Measurements from ENCODE around the gene KHDC4.
A peak's percentile ranks its signal among the peaks of the same experiment; 100 is the strongest.

Gene KHDC4

DNA sequence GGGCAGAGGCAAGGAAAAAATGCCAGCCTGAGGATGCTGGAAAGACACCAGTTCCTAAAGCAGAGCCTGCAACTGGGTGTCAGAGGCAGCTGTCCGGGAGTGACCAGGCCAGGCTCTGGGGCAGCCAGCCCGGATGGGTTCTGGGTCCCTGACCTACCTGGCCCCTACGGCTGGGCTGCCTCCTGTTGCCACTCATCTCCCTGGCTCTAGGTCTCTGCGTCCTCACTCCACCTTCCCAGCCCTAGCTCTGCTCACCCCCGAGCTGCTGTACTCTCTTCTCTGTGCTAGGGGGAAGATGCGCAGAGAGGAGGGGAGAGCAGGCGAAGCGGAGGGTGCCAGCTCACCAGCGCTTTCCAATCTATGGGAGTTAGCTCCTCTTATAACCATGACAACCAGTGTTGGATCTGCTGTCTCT lies 35.2 kb upstream of the KHDC4 start:
- DNase-seq, result no peak

DNA sequence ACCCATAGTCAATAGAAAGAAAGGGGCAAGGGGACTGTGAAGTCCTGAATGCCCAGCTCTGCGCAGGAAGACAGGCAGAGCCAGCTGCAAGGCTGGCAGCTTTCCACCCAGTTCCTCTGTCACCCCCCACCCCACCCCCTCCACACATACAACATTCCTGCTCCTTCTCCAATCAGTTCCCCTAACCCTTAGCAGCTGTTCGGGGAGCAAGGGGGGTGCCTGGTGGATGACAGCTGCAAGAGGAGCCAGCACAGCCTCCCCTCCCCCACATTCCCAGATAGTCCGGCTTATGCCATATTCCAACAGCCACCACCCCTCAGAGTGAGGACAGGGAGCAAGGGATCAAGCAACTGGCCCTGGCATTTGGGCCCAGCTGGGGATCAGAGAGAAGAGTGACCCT lies 34.5 kb upstream of the KHDC4 start:
- DNase-seq, result peak in 2 of 4 experiments; percentile 49 to 54

DNA sequence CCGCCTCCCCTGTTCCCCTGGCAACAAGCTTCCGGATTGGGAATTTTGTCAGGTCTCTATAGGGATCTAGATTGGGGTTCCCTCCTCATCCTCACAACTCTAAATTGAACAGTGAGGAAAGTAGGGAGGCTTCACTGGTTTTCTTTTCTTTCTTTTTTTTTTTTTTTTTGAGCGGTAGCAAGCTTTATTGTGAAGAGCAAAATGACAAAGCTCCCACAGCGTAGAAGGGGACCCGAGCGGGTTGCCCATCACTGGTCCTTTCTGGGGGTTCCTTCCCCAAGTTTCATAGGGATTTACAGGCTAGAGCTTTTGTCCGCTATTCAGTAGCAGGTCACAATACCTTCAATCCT lies 33.8 kb upstream of the KHDC4 start:
- no peak for DNase-seq

DNA sequence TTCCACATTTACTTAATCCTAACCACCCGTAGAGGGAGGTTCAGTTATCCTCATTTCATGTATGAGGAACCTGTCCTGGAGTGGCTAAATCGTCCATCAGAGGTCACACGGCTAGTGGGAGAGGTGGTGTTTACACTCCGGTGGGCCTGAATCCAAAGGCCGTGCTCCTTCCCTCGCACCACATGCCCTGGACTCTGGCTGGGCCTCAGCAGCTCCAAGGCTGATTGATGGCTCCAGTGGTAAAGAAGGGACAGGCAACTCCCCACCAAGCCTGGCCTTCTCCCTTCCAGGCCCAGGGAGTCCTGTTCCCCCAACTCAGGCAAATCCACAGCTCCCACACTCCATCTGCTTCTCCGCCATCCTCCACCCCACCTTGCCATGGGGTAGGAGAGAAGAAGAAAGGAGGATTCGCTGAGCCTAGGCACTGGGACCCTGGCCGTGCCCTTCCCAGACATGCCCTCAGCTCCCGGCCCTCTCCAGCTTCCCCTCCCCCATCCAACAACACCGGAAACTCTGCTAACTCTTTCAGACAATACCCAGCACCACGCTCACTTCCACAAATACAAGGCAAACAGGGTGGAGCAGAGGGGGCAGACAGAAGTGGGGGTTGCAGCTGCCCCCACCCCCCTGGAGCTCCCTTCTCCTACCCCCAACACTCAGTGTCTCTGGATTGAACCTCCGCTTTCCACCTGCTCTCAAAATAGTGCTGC lies 33.3 kb upstream of the KHDC4 start:
- DNase-seq, result peak in 3 of 4 experiments; percentile 50 to 70 (median 57)

DNA sequence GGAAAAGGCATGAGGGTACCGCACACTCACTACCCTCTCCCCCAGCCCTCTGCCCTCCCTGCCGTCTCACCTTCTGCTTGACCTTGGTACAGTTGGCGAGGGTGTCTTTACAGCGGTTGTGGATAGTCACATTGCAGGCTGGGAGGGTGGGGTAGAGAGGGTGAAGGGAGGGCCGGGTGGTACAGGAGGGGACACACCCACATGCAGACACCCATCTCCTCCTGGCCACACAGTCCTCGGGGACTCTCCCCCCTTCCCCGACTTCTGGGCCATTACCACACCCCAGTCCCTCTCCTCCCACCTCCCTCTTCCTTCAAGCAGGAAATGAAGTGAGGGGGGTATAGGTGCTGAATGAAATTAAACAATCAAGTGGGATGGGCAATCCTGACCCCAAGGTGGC lies 32.5 kb upstream of the KHDC4 start:
- DNase-seq, result no peak

GRCh38 chr1:155966135-155966534 lies 31.9 kb upstream of the KHDC4 start:
- no peak for DNase-seq

DNA sequence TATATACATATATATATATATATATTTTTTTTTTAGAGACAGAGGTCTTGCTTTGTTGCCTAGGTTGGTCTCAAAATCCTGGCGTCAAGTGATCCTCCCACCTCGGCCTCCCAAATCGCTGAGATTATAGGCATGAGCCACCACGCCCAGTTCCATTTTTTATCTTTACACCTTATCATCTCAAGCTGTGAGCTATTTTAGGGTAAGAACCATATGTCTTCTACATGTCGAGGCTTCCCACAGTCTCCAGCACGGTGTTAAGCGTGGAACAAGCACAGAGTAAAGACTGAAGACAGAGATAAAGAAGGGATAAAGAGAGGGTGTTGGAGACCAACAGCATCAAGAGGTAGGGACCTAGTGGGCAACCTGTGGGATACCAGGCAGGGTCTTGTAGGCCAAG lies 30.0 kb upstream of the KHDC4 start:
- no peak for DNase-seq

- peak in 3 of 4 experiments; percentile 56 to 63 (median 57) for DNase-seq
Measured at GRCh38 chr1:155962599-155963211, 28.5 kb upstream of the KHDC4 start.

DNA sequence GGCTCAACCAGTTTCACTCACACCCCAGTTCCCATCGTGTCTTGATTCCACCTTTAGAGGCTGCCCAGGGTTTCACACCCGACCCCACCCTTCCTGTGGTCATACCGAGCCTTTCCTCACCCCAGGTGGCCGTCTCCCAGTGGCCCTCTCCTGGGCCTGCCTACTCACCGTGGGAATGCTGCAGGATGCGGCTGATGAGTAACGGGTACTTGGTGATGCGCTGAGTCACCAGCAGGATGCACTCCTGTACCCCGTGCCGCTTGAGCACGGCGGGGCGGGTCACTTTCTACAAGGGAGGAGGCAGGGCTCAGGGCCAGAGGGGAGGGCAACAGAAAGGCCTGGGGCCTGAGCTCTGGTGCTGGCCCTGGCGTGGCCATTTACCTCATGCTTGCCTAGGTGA lies 27.7 kb upstream of the KHDC4 start:
- peak; percentile 63 to 81 (median 72) for DNase-seq

DNA sequence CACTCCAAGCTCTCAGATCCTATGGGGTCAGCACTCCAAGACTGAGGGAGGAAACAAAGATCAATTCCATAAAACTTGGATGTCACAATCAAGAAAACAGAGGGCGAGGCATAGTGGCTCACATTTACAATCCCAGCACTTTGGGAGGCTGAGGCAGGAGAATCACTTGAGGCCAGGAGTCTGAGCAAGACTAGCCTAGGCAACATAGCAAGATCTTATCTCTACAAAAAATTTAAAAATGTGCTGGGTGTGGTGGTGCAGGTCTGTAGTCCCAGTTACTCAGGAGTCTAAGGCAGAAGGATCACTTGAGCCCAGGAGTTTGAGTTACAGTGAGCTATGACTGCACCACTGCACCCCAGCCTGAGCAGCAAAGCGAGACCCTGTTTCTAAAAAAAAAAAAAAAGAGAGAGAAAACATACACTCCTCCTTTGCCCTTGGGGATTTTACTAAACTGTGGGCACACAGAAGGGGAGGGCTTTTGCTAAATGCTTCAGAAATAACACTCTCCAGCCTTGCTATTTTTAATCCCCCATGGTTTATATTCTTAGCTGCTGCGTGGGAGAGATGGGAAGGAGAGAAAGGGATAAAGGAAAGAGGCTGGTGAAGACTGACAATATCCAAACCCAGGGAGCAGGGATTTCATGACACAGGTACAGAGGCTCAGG lies 26.0 kb upstream of the KHDC4 start:
- DNase-seq, result no peak

- DNase-seq, result no peak
Measured at GRCh38 chr1:155957411-155957915, 23.2 kb upstream of the KHDC4 start.

GRCh38 chr1:155954645-155955044 lies 20.4 kb upstream of the KHDC4 start:
- DNase-seq, result peak in 1 of 4 experiments; percentile 41

DNA sequence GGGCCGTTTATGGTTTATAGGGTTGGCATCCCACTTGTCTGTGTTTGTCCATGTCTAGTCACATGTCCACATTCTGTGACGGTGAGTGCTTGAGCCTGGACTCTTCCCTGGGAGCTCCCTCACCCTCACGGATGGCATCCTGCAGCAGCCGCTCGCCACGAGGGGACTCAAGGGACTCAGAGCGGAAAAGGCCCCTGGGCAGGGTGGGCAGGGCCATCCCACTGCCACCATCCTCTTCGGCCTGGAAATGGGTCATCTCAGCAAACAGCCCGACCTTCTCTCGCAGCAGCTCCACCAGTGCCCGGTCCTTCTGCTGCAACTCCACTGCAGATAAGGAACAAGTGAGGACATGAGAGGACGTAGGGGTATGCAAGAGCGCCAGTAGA lies 18.3 kb upstream of the KHDC4 start:
- no peak for DNase-seq

GRCh38 chr1:155951753-155952504 lies 17.7 kb upstream of the KHDC4 start:
- no peak for DNase-seq

- no peak for DNase-seq
Measured at GRCh38 chr1:155950829-155951228, 16.6 kb upstream of the KHDC4 start.

DNA sequence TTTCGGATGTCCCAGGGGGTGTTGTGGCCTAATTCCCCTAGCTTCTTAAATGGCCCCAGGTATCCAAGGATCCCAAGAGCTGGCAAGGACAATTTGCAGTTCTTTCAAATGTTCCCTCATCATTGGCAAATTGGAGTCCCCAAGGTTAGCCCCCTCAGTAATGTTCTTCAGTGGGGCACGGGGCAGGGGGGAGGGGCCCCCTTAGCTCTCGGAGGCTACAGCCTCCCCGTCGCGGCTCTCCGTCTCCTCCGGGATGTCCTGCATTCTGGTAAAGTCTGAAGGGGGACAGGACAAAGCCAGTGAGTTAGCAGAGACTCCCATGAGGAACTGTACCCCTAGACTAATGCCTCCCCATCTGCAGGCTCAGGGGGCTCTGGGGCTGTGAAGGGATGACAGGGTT lies 13.5 kb upstream of the KHDC4 start:
- DNase-seq, result peak in 1 of 4 experiments; percentile 1

DNA sequence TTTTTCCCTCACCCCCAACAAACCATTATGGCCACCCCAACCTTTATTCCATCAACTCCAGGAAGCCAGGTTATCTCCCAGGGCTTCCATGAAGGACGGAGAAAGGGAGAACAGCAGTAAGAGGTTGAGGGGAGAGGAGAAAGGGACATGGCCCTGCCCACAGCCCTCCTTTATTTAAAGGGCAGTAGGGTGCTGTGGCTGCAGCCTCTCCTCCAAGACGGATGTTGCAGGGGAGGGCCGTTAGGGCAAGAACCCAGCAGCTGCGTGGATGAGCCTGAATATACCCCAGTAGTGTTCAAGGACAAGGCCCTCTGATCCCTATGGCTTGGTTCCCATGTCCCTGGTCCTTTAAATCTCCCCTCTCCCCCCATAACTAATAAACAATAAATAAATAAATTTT lies 13.1 kb upstream of the KHDC4 start:
- peak in 1 of 4 experiments; percentile 1 for DNase-seq

DNA sequence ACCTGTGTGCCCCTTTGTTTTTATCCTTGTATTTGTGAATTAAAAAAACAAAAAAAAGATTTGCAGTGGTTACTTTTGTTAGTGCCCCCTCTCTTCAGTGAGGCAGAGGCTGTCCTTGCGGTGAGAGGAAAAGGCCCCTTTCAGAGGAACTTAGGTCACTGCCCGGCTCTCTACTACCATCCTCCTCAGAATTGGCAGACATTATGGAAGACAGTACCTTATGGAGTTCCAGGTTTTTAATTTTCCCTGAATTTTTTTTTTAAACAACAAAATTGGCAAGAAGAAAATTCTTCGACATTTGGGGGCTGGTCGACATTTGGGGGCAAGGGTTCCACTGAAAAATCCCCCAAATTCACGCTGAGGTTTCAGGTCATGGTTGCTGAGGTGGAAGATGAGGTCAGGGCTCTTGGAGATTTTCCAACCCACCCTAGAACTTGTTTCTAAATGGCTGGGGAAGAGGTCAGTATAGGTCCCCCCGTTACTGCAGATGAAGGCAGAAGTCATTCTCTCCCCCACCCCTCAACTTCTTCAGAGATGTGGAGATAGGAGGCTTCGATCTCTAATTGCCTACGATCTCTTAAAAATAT lies 12.5 kb upstream of the KHDC4 start:
- DNase-seq, result peak in 1 of 4 experiments; percentile 1

DNA sequence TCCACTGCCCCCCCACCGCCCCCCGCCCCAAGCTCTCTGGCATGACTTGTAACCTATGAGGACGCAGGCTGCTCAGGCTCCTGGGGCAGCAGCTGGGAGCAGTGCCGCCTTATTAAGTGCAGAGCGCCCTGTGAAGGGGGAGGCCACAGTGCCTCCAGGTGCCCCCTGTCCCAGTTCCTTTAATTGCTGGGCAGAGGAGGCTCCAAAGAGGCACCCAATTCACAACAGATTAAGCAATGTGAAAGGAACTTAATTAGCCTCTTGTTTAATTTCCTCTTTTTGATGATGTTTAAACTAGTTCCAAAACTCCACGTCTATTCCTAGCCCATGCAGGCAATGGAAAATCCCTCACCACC lies 10.2 kb upstream of the KHDC4 start:
- peak in 3 of 4 experiments; percentile 44 to 55 (median 47) for DNase-seq

GRCh38 chr1:155942578-155943141 lies 8.4 kb upstream of the KHDC4 start:
- DNase-seq, result no peak

DNA sequence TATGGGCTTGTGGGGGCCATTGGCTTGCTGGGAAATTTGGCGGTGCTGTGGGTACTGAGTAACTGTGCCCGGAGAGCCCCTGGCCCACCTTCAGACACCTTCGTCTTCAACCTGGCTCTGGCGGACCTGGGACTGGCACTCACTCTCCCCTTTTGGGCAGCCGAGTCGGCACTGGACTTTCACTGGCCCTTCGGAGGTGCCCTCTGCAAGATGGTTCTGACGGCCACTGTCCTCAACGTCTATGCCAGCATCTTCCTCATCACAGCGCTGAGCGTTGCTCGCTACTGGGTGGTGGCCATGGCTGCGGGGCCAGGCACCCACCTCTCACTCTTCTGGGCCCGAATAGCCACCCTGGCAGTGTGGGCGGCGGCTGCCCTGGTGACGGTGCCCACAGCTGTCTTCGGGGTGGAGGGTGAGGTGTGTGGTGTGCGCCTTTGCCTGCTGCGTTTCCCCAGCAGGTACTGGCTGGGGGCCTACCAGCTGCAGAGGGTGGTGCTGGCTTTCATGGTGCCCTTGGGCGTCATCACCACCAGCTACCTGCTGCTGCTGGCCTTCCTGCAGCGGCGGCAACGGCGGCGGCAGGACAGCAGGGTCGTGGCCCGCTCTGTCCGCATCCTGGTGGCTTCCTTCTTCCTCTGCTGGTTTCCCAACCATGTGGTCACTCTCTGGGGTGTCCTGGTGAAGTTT lies 7.8 kb upstream of the KHDC4 start:
- peak in 2 of 4 experiments; percentile 48 to 53 for DNase-seq
